HG03159 (cell line): ENCODE results near the gene TLNRD1.
"Not testable (repeated sequence)": the region's sequence is repeated elsewhere in the genome, so short reads cannot be mapped to it uniquely, and the experiment has no call there.

Source experiments
- ATAC-seq: cut with Tn5 transposase; IDR thresholded peaks from one replicate; pipeline ENCODE4 v1.9.1; 2021; ENCODE audit warnings: mild to moderate bottlenecking, moderate library complexity; ENCODE audit not compliant: unreplicated experiment

The TLNRD1 gene

GRCh38 chr15:81000624-81001151, at the start of gene TLNRD1:
TLNRD1 (plus strand) TSS chr15:81000923; CDS start chr15:81002272, 1,349 bp downstream.
- peak; percentile 53 for ATAC-seq

GRCh38 chr15:80951941-80952340, 48.8 kb upstream of the TLNRD1 start:
- no peak for ATAC-seq

- no peak for ATAC-seq
Observed at GRCh38 chr15:80953001-80953952, 47.4 kb upstream of the TLNRD1 start.

DNA sequence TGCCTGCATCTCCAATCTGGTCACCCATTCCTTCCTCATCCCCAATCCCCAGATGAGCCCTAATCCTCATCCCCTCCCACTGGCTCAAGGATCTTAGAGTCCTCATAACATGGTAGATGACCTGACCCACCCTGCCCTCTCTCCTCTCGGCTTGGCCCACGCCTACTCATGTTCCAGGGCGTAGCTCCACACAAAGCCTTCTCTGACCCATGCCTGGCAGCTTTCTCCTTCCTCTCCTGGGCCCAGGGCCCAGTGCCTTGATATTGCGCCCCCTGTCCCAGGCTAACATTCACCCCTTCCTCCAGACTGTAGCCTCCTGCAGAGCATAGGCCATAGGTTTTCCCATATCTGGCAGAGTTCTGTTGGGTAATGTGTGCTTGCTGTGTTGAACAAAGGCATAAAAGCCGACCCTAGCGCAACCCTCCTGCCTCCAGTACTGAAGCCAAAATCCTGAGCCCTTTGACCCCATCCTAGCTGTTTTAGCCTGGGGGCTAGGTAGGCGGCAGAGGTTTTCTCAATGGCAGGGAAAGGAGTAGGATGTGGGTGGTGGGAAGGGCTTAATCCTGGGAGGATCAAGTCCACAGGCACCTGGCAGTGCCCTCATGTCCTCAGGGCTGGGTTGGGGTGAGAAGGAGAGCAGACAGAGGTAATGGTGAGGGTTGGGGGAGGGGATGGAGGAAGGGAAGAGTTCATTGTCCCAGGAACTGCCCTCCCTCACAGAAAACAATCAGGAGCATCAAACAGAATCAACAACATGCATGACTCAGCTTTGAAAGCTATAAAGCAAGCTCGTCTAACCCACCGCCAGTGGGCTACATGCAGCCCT, 46.6 kb upstream of the TLNRD1 start:
- no peak for ATAC-seq

GRCh38 chr15:80955571-80956452, 44.9 kb upstream of the TLNRD1 start:
- ATAC-seq = not testable (repeated sequence)

DNA sequence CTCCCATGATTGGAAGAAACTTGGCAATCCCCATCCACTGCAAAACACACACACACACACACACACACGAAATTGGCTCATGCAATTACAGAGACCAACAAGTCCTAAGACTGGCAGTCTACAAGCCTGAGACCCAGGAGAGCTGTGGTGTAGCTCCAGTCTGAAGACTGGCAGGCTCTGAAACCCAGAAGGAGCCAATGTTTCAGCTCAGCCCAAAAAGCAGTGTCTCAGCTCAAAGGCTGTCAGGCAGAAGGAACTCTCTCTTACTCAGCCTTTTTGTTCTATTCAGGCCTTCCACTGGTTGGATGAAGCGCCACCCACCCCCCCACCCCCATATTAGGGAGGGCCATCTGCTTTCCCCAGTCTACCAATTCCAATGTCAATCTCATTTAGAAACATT, 43.2 kb upstream of the TLNRD1 start:
- ATAC-seq = no peak

DNA sequence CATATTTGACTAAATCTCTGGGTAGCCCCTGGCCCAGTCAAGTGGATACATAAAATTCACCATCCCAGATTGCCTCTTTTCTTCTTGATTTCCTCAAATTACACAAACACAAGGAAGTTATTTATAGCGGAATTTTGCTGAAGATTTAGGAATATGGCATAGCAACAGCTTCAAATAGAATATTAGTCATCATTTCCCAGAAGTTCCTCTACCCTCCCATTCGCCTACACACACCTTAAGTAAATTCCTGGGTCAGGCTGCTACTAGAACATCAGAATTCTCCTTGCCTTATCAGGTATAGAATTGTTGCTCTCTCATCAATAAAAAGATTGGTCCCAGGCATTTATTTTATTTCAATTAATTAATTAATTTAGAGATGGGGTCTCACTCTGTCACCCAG, 42.7 kb upstream of the TLNRD1 start:
- ATAC-seq = no peak

DNA sequence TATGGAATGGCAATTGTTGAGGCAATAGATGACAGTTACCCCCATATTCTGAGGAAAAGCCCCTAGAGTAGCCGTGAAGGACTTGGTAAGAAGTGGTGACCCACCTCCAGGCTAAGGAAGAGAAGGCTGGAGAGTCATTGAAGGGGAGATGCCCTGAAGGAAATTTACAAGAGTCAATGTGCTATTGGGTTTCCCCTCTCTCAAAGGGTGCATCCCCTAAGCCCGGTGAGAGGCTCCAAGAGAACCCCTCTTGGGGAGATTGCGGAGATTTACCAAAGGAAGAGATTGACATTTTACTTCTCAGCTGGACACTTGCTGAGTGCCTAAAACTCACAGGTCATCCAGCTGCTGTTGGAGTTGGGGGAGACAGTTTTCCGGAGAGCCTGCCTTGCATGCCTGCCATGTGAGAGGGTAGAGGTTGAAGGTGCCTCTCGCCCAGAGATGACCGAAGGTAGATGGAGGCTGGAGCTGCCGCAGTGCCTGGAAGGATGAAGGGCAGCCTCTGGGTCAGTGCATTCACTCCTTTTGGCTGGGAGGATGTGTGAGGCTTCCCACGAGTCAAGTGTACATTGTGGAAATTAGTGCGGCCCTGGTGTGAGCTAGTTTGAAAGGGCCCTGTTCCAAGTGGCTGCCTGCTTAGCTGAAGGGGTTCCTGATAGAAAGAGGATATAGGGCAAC, 41.8 kb upstream of the TLNRD1 start:
- no peak for ATAC-seq

DNA sequence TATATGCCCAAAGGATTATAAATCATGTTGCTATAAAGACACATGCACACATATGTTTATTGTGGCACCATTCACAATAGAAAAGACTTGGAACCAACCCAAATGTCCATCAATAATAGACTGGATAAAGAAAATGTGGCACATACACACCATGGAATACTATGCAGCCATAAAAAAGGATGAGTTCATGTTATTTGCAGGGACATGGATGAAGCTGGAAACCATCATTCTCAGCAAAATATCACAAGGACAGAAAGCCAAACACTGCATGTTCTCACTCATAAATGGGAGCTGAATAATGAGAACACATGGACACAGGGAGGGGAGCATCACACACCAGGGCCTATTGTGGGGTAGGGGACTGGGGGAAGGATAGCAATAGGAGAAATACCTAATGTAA, 35.3 kb upstream of the TLNRD1 start:
- not testable (repeated sequence) for ATAC-seq

DNA sequence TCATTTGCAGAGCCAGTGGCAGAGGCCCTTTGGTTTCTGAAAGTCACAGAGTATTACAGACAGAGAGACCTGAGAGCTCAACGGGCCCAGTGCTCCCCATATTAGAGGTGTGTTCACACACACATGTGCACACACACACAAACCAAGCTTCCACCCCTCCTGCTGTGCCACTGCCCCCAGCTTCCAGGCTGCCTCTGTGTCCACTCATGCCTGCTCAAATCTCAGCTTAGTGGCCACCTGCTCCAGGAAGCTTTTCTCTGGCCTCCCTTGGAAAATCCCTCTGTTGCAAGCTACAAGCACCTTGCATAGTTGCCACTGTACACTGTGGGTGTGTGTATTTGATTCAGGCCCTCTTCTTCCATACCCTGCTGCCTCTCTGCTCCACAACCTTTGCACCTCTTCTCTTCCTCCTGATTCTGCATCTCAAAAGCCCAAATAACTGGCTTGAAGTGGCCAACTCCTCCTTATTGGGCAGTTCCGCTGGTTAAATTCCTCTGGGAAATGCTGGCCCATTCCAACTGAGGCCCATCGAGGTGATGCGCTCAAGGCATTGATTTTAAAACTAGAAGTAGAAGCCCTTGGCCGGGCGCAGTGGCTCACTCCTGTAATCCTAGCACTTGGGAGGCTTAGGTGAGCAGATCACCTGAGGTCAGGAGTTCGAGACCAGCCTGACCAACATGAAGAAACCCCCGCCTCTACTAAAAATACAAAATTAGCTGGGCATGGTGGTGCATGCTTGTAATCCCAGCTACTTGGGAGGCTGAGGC, 34.1 kb upstream of the TLNRD1 start:
- no peak for ATAC-seq

GRCh38 chr15:80967451-80967850, 33.3 kb upstream of the TLNRD1 start:
- ATAC-seq = no peak

GRCh38 chr15:80967991-80968510, 32.7 kb upstream of the TLNRD1 start:
- ATAC-seq = no peak

DNA sequence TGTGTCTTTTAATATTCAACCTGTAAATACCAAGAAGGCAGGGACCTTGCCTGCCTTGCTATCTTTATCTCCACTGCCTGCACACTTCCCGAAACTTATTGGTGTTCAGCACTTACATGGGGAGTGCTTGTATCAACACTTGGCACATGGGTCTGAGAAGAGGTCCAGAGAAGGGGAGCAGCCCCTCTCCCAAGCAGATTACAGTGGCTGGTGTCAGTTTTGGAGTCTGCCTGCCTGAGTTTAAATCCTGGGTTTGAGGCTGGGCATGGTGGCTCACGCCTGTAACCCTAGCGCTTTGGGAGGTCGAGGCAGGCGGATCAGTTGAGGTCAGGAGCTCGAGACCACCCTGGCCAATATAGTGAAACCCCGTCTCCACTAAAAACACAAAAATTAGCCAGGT, 31.4 kb upstream of the TLNRD1 start:
- ATAC-seq = no peak

DNA sequence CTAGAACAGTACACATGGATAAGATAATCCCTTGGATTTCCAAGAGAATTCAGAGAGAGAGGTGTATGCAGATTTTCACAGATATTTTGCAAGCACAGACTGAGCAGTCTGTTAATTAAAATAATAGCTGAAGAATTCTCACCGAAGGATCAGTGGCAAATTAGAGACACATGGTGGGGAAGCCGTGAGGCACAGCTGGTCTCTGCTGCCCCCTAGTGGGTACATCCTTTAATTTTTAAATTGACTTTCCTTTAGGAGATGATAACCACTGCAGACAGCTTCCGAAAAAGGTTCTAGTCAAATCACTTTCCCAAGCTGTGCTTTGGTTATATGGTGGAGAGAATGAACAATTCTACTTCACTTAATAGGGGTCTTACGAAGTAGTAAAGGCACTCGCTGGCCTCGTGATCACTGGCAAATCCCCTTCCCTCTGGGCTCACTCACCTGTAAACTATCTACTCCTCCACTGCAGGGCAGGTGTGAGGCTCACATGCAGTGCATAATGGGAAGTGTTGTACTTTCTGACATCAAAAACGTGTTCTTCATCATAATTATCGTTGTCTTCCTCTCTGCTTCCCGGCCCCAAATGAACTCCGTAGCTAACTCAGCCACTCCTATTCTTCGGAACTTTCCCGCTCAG, 30.6 kb upstream of the TLNRD1 start:
- no peak for ATAC-seq

- ATAC-seq = no peak
Observed at GRCh38 chr15:80970658-80971057, 30.1 kb upstream of the TLNRD1 start.

GRCh38 chr15:80971143-80971542, 29.6 kb upstream of the TLNRD1 start:
- no peak for ATAC-seq

DNA sequence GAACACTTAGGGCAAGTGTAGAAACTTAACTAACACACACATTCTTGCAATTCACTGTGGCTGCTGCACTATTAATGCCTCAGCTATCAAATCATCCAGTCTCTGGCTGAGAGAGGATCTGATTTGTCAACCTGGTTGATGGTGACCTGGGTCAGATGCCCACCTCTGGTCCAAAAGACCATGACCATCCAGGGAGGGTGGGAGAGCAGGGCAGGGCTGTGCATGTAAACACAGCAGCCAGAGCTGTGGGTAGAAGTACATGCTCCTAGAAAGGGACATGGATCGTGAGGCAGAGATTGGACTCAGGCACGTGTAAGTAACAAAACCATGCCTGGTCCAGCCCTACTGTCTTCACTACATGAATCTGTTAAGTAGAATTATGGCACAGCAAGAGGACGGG, 28.4 kb upstream of the TLNRD1 start:
- no peak for ATAC-seq

- no peak for ATAC-seq
Observed at GRCh38 chr15:80974914-80975313, 25.8 kb upstream of the TLNRD1 start.

GRCh38 chr15:80976851-80977250, 23.9 kb upstream of the TLNRD1 start:
- no peak for ATAC-seq
